ENCODE results near the gene PLG.
"Not testable (repeated sequence)": the region's sequence is repeated elsewhere in the genome, so short reads cannot be mapped to it uniquely, and the experiment has no call there.

The PLG gene

GRCh38 chr6:160701918-160702680, at the start of gene PLG:
PLG (plus strand) TSS chr6:160702244; CDS start chr6:160702305, 61 bp downstream.
- not testable (repeated sequence) for DNase-seq

- DNase-seq = no peak
Measured at GRCh38 chr6:160659562-160659961, 42.5 kb upstream of the PLG start.

GRCh38 chr6:160661216-160661615, 40.8 kb upstream of the PLG start:
- DNase-seq = no peak

GRCh38 chr6:160662429-160662828, 39.6 kb upstream of the PLG start:
- no peak for DNase-seq

- DNase-seq = no peak
Measured at GRCh38 chr6:160662842-160663241, 39.2 kb upstream of the PLG start.

- DNase-seq = not testable (repeated sequence)
Measured at GRCh38 chr6:160664198-160664597, 37.8 kb upstream of the PLG start, which contains the start of gene LPA. LPA (minus strand) TSS chr6:160664275; CDS start chr6:160664214, 61 bp downstream.

- no peak for DNase-seq
Measured at GRCh38 chr6:160667639-160668481, 34.2 kb upstream of the PLG start.

- no peak for DNase-seq
Measured at GRCh38 chr6:160668589-160668988, 33.5 kb upstream of the PLG start.

- not testable (repeated sequence) for DNase-seq
Measured at GRCh38 chr6:160676418-160676817, 25.6 kb upstream of the PLG start.

- no peak for DNase-seq
Measured at GRCh38 chr6:160678230-160678629, 23.8 kb upstream of the PLG start.

GRCh38 chr6:160678744-160679401, 23.2 kb upstream of the PLG start:
- DNase-seq = no peak

- no peak for DNase-seq
Measured at GRCh38 chr6:160679402-160679769, 22.7 kb upstream of the PLG start.

- DNase-seq = not testable (repeated sequence)
Measured at GRCh38 chr6:160685101-160685761, 16.8 kb upstream of the PLG start.

GRCh38 chr6:160685762-160686450, 16.1 kb upstream of the PLG start:
- no peak for DNase-seq

- no peak for DNase-seq
Measured at GRCh38 chr6:160690458-160690857, 11.6 kb upstream of the PLG start.

- DNase-seq = no peak
Measured at GRCh38 chr6:160691617-160692016, 10.4 kb upstream of the PLG start.

GRCh38 chr6:160692369-160692959, 9.6 kb upstream of the PLG start:
- DNase-seq = no peak

- not testable (repeated sequence) for DNase-seq
Measured at GRCh38 chr6:160695025-160695424, 7.0 kb upstream of the PLG start.

- DNase-seq = not testable (repeated sequence)
Measured at GRCh38 chr6:160695622-160696021, 6.4 kb upstream of the PLG start.

- DNase-seq = not testable (repeated sequence)
Measured at GRCh38 chr6:160696884-160697283, 5.2 kb upstream of the PLG start.

GRCh38 chr6:160697826-160698225, 4.2 kb upstream of the PLG start:
- no peak for DNase-seq

GRCh38 chr6:160704688-160705087, 2.6 kb downstream of the PLG start:
- not testable (repeated sequence) for DNase-seq

Measured in activated CD8-positive, alpha-beta memory T cell treated with anti-CD3 and anti-CD28 coated beads, Interleukin-2, amount 50 U/mL, for 4 hours (primary cell).